Activated CD4-positive, alpha-beta T cell treated with anti-CD3 and anti-CD28 coated beads, Interleukin-2, amount 50 U/mL, for 48 hours (primary cell): ENCODE measurements around the gene HELZ2.
"Not testable (repeated sequence)": the region's sequence is repeated elsewhere in the genome, so short reads cannot be mapped to it uniquely, and the experiment has no call there.

ENCODE experiments used
- DNase-seq, 2 experiments: peaks; one replicate each; pipeline ENCODE4 v3.0.0-alpha.2; 2020

HELZ2 gene

DNA sequence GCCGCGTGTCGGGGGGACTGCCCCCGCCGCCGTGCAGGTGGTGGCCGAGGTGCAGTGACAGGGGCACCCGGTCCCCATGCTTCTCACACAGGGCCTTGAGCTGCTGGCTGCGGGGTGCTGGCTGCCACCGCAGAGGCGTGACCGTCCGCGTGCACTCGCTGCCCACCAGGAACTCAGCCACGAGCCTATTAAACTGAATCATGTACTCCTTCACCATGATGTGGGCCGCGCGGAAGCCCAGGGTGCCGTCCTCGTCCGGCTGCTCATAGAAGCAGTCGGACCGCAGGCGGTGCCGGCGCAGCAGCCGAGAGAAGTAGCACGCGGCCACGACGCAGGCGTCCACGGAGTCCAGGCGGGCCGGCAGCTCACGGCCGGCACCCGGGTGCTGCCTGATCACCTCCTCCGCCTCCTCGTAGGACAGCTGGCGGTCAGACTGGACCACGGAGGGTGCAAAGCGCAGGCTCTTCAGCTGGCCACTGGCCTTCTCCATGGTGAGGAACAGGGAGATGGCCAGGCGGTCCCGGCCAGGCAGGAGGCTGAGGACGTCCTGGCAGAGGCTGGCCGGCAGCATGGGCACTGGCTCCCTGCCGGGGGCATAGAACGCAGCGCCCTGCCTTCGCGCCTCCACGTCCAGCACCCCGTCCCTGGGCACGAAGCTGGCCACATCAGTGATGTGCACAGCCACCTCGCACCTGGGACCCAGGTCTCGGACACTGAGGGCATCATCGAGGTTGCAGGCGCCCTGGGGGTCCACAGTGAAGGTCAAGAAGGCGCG lies 9.8 kb downstream of the HELZ2 start:
- DNase-seq: no peak

DNA sequence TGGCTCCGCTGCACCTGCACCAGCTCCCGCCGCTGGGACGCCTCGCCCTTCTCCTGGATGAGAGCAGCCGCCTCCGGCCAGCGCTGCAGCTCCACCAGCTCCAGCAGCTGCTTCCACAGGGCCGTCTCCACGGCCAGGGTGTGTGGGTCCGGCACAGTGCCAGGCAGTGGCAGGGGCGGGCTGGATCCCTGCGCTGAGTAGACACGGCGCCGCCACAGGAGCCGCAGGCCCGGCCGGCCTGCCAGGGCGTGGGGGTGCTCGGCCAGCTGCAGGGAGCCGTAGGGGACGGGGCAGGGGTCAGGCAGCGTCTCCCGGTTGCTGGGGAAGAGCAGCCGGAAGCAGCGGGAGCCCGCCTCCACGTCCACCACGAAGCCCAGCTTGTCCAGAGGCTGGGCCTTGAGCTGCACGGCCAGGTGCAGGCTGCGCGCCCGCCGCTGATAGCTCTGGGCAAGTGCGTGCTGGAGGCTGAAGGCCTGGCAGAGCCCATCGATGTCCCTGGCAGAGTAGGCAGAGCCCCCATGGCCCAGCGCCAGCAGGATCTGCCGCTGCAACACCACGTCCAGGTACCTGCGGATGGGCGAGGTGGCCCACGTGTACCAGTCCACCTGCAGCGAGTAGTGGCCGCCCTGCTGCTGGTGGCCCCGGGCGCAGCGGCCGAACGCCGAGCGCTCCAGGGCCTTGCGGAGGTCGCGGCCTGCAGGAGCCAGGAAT lies 10.7 kb downstream of the HELZ2 start:
- no peak for DNase-seq

DNA sequence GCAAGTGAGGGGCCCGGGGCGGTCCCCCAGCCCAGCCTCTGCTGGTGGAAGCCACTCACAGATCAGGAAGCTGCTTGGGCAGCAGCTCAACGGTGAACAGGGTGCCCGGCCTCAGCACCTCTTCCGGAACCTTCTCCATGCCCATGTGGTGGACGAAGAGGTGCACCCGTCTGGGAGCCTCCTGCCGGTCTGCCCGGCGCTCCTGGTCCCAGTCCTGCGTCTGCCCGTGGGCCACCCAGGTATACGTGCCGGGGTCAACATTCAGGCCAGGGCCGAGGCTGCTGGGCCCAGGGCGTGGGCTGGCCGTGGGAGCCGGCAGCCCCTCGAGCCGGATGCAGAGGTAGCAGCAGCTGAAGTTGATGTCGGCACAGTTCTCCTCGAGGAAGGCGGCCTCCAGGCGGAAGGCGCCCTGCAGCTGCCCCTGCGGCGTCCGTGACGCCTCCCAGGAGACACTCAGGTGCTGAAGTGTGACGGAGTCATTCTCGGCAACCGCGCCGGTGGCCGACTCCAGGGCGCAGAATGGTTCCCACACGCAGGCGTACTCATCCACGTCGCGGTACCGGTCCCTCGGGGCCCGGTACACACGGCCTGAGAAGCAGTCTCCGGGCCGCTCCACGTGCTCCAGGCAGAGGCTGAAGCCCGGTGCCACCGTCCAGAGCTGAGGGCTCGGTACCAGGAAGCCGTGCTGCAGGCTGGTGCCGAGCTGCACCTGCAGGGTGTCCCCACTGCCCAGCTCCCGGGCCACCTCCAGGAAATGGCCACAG lies 11.4 kb downstream of the HELZ2 start:
- no peak for DNase-seq

DNA sequence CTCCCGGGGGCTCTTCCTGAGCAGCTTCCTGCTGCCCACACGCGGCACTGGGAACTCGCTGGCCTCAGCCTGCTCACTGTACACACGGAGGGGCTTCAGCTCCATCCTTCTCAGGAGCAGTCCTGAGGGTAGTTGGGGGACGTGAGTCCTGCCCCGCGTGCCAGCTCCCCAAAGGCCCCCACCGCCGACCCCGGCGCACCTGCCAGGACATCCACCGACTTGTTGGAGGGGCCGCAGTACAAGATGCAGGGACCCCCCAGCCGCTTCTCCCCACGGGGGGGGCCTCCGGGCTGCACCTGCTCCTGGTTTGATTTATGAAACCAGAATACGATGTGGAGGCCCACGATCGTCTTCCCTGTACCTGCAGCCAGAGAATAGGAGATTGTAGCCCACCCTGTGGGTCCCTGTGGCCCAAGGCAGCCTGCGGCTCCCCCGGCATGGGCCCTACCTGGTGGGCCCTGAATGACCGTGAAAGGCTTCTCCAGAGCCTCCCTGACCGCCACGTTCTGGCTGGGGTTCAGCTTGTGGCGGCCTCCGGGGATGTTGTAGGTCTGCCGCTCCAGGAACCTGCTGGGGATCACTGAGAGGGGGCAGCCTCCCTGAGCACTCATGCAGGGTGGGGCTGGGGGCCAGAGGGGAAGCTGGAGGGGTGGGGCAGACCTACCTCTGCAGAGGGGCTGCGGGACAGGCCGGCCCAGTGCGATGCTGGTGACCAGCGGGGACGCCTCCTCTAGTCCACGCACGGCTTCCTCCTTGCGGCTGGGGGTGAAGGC lies 12.2 kb downstream of the HELZ2 start:
- no peak for DNase-seq

DNA sequence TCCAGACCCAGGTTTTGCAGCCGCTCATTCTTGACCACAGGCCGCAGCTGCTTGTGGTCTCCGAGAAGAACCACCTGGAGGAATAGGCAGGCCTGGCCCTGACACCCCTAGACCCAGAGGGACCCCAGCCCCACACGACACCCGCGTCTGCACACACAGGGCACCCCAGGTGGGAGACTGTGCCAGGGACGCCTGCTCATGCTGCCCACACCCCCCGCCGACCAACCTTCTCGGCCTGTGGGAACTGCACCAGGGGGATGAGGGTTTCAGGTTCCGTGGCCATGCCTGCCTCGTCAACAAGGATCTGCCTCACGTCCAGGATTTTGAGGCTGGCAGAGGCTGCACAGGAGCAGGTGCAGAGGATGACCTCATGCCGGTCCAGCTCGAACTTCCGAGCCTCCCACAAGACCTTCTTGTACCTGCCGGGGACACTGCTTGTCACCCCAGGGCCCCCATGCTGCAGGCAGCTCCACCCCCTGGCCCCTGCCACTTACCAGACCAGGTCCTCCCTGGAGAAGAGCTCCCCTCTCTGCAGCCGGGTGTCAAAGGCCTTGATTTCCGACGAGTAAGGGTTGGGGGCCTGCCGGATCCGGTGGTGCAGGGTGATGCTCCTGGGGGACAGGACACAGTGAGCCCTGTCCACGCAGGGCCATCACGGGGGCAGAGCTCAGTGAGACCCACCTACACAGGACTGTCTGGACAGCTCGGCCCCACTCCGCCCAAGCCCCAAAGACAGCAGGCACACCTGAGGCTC lies 13.0 kb downstream of the HELZ2 start:
- no peak for DNase-seq

DNA sequence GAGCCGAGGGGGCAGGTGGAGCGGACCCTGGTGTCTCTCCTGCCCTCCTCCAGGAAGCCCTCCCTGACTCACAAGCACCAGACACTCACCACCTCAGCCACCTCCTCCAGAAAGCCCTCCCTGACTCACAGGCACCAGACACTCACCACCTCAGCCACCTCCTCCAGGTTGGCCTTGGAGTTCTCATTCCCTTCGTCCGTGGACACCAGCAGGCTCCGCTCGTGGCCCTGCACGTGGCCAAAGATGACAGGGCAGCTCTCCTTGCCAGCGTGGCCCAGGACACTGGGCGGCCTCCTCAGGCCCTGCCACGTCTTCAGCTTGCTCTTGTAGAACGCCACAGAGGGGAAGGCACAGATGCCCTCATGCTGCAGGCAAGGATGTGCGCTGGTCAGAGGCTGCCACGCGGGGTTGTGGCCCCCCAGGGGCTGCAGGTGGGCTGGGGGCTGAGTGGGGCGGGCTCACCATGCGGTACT lies 13.7 kb downstream of the HELZ2 start:
- DNase-seq: no peak

DNA sequence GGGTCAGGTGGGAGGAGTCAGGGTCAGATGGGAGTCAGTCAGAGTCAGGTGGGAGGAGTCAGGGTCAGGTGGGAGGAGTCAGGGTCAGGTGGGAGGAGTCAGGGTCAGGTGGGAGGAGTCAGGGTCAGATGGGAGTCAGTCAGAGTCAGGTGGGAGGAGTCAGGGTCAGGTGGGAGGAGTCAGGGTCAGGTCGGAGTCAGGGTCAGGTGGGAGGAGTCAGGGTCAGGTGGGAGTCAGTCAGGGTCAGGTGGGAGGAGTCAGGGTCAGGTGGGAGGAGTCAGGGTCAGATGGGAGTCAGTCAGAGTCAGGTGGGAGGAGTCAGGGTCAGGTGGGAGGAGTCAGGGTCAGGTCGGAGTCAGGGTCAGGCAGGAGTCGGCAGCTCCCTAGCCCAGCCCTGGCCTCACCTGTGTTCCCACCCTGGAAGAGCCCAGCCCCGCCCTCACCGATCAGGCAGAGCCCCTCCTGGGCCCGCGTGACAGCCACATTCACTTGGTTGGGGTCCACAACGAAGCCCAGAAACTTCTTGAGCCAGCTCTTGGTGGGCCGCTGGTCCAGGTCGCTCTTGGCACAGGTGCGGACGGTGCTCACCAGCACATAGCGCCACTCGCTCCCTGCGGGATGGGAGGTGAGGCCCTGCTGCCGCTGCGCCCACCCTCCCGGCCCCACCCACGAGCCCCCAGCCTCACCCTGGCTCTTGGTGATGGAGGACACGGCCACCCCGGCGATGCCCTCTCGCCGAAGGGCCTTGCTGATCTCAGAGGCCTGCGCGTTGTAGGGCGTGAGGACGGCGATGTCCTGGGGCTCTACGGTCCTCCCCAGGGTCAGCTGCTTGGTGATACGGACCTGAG lies 14.3 kb downstream of the HELZ2 start:
- DNase-seq: not testable (repeated sequence)

DNA sequence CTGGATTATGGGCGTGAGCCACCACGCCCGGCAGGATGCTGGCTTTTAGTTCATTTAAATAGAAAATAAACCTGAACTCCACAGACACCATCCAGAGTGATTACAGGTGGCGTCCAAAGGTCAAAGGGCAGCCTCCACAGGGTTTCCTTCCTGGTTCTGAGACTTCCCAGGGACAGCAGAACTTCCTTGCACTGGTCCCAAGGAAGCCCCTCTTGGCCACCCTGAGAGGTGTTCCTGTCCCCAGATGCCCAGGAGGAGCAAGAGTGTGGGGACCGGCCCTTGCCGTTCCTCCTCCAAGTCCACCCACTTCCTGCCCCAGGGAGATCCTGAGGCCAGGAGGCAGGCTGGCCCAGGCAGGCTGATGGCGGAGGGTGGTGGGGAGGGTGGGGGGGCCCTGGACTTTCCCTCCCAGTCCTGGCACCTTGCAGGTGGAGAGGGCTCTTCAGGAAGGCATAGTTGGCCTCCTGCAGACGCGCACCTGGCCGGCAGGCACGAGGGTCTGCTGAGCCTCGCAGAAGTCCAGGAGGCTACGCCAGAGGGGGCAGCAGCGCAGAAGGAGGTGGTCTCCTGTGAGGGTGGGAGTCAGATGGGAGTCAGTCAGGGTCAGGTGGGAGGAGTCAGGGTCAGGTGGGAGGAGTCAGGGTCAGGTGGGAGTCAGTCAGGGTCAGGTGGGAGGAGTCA lies 15.1 kb downstream of the HELZ2 start:
- DNase-seq: no peak

DNA sequence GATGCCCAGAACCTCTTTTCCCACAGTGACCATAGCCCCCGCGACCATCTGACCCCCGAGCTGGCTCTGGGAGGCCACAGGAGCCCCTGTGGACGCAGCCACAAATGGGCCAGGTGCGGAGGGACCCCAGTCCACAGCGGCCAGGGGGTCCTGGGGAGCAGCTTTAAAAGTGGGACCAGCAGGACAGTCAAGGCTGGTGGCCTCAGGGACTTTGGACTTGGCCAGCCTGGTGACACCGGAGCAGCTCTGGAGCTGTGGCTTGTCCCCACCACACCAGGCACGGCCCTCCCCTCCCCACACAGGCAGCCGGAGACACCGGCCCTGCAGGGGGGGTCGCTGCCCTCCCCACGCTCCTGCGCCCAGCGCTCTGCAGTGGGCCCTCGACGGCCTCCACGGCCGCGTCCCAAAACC lies 16.6 kb downstream of the HELZ2 start:
- no peak for DNase-seq

DNA sequence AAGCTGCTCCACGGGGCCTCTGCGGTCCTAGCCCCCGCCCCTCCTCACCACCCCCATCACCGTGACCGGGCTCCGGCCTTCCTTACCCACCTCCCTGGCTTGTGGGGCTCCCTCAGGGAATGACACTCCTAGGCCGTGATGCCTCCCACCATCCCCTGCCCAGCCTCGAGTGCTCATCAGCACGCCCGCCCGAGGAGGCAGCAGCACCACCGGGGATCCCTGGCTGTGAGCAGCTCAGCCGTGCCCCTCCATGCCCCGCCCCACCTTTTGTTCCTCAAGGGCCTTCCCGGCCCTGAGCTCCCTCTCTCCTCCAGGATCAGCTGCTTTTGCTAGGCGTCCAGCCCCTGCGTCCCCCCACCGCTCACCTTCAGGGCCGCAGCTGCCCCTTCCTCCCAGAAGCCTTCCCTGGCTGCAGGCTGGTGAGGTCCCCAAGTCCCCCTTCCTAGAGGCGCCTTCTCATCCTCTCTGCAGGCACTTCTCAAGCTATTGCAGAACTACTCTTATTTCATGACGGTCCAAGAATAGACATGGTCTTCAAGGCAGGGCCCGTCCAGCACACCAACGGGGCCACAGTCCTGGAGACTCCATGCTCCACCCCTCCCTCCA lies 17.1 kb downstream of the HELZ2 start:
- DNase-seq: no peak

DNA sequence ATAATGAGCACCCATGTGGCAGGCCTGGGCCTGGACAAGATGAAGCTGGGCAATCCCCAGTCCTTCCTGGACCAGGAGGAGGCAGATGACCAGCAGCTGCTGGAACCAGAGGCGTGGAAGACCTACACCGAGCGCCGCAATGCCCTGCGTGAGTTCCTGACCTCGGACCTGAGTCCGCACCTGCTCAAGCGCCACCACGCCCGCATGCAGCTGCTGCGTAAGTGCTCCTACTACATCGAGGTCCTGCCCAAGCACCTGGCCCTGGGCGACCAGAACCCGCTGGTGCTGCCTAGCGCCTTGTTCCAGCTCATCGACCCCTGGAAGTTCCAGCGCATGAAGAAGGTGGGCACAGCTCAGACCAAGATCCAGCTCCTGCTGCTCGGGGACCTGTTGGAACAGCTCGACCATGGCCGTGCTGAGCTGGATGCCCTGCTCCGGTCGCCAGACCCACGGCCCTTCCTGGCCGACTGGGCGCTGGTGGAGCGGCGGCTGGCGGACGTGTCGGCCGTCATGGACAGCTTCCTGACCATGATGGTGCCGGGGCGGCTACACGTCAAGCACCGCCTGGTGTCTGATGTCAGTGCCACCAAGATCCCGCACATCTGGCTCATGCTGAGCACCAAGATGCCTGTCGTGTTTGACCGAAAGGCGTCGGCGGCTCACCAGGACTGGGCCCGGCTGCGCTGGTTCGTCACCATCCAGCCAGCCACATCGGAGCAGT lies 18.2 kb downstream of the HELZ2 start:
- no peak for DNase-seq

DNA sequence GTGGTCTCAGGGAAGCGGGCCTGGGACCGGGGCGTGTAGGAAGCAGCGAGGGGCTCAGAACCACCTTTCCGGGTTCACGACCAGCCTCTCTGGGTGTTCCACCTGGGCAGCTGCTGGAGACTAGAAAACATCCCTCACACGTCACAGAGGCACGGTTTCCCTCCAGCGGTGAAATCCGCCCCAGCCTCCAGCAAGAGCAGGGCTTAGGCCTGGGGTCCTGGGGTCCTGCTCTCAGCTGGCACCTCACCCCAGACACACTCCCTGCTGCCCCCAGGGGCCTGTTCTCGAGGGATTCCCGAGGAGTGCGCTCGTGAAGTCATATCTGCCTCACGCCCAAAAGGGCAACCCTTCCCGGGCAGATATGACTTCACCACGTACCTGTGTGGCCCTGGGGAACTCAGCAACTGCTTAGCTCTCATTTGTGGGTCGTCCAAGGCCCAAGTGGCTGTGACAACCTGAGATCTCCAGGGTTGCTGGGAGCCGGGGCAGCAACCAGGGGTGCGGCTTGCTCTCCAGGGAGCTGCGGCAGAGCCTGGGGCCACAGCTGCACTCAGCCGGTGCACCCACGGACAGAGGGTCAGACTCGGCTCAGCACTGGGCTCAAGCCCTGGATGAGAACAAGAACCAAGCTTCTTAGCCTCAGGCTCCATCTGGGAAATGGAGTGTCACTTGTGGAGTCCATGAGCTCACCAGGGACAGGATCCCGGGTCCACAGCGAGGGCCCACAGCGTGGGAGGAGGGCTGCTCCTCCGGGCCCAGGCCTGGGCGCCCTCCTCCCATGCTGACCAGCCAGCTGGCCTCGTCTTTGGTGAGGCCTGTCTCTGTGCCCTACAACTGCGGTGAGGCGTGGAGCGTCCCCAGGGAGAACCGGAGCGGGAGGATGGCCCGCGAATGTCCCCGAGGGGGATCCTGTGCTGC lies 19.4 kb downstream of the HELZ2 start:
- DNase-seq: no peak

DNA sequence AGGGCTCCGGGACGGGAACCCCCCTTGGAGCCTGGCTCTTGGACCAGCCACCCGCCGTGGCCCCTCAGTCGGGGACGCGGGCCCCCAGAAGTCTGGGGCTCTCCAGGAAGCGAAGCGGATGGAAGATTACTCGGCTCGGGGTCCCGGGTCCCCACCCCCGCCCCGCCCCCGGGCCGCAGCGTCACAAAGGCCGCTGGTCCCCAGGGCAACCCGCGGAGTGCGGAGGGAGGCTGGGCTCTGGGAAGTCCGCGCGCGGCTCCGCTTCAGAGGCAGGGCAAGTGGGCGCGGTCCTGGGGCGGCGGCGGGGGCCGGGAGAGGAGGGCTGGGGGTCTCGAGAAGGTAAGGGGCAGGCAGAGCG lies 20.1 kb downstream of the HELZ2 start, which contains the start of gene FNDC11:
Gene FNDC11, plus strand, starts transcription at position 227 of the 358 bp plus-strand sequence. CDS start 1,505 bp downstream, outside the sequence.
- DNase-seq: peak; percentile 37 to 42

DNA sequence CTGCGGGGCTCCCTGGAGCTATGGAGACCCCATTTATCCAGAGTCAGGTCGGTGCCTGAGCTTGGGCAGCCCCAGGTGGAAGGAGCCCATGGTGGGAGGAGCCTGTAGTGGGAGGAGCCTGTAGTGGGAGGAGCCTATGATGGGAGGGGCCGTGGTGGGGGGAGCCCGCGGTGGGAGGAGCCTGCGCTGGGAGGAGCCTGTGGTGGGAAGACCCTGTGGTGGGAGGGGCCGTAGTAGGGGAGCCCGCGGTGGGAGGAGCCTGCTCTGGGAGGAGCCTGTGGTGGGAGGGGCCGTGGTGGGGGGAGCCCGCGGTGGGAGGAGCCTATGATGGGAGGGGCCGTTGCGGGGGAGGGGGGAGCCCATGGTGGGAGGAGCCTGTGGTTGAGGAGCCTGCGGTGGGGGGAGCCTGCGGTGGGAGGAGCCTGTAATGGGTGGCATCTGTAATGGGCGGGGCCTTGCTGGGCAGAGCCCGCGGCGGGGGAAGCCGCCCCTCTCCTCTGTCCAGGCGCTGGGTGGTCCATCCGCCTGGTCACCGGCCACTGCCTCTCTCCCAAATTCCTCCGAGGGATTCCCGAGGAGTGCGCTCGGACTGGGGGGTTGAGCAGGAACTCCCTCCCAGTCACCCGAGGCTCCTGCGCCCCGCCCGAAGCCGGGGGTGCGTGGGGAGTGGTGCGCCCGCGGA lies 20.6 kb downstream of the HELZ2 start:
- DNase-seq: peak; percentile 87

DNA sequence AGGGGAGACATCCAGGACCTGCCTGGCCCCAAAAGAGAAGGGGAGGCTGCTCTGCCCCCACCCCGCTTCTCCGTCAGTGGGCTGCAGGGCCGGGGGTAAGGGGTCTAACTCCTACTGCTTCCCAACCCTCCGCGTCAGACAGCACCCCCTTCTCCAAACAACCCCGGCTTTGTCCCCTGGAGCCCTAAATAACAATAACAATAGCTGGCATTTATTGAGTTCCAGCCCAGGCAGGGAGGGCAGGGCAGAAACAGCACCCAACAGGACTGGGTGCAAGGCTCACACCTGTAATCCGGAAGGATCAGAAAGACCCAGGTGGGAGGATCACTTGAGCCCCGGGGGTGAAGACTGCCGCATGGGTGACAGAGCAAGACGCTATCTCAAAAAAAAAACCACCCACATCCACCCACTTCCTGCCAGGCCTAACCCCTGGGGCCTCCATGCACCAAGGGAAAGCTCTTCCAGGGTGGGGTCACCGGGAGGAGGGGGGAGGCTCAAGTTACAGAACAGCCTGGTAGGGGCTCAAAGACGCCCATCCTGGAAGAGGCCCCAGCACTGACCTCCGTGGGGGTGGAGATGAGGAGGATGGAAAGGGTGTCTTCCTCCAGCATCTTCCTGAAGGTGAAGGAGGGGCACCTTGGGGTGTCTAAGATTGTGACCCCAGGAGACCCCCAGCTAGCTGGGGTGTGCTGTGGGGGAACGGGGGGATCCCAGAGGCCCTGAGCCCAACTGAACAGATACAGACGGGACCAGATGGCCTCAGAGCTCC lies 21.4 kb downstream of the HELZ2 start:
- DNase-seq: no peak

DNA sequence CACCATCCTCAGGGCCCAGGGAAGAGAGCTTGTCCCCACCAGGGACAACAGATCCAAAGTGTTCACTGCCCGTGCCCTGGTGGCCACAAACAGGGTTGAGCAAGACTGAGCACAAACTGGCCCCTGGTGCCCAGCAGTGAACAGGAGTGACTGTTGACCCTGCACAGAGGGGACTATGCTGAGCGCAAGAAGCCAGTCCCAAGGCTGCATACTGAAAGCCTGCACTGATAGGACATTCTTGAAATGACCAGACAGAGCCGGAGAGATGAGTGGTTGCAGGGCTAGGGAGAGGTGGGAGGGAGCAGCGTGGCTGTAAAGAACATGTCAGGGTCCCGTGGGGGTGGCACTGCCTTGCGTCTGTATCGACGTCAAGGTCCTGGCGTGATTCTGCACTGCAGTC lies 23.0 kb downstream of the HELZ2 start:
- DNase-seq: no peak
